ENCODE results near the gene RPF1.

DNA sequence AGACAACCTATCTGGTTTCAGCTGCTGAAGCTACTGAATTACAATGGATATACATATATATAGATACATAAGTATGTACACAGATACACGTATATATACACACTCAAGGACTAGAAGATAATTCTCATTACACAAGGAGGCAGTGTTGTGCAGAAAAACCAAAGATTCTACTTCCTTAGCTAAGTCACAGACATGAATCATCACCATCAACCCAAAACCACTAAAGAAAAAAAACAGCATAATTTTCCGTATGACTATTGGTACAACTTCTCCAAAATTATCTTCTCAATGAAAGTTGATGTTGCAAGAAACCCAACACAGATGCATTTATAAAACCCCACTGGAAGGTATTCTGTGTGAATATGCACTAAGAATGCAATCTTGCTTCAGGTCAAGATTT is 36.8 kb upstream of the RPF1 start:
- TF ChIP-seq, protein P1, sequence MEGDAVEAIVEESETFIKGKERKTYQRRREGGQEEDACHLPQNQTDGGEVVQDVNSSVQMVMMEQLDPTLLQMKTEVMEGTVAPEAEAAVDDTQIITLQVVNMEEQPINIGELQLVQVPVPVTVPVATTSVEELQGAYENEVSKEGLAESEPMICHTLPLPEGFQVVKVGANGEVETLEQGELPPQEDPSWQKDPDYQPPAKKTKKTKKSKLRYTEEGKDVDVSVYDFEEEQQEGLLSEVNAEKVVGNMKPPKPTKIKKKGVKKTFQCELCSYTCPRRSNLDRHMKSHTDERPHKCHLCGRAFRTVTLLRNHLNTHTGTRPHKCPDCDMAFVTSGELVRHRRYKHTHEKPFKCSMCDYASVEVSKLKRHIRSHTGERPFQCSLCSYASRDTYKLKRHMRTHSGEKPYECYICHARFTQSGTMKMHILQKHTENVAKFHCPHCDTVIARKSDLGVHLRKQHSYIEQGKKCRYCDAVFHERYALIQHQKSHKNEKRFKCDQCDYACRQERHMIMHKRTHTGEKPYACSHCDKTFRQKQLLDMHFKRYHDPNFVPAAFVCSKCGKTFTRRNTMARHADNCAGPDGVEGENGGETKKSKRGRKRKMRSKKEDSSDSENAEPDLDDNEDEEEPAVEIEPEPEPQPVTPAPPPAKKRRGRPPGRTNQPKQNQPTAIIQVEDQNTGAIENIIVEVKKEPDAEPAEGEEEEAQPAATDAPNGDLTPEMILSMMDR (IDR thresholded peaks at IDR 0.05 in 2 of 3, conservative IDR thresholded peaks at IDR 0.05 in 1 of 3; ENCODE audit: control insufficient read depth in 2 of 3, extremely low read depth in 1 of 3, insufficient read depth in 1 of 3, low read depth in 3 of 3, low read length in 3 of 3), result peak; percentile 38 to 78 (median 43); a peak in 4 of 6 replicates
- TF ChIP-seq GABPA (IDR thresholded peaks at IDR 0.05; ENCODE audit: low read depth) (no peak), JUND (IDR thresholded peaks at IDR 0.05; ENCODE audit: low read depth, low read length) (no peak), BACH1 (IDR thresholded peaks at IDR 0.05; ENCODE audit: borderline replicate concordance) (no peak), STAT1 (conservative IDR thresholded peaks at IDR 0.05) (no peak)
- TF ChIP-seq, protein P2, sequence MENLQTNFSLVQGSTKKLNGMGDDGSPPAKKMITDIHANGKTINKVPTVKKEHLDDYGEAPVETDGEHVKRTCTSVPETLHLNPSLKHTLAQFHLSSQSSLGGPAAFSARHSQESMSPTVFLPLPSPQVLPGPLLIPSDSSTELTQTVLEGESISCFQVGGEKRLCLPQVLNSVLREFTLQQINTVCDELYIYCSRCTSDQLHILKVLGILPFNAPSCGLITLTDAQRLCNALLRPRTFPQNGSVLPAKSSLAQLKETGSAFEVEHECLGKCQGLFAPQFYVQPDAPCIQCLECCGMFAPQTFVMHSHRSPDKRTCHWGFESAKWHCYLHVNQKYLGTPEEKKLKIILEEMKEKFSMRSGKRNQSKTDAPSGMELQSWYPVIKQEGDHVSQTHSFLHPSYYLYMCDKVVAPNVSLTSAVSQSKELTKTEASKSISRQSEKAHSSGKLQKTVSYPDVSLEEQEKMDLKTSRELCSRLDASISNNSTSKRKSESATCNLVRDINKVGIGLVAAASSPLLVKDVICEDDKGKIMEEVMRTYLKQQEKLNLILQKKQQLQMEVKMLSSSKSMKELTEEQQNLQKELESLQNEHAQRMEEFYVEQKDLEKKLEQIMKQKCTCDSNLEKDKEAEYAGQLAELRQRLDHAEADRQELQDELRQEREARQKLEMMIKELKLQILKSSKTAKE (IDR thresholded peaks at IDR 0.05; ENCODE audit: low read depth, poor library complexity, severe bottlenecking), result peak; percentile 60
- TF ChIP-seq, protein P3, sequence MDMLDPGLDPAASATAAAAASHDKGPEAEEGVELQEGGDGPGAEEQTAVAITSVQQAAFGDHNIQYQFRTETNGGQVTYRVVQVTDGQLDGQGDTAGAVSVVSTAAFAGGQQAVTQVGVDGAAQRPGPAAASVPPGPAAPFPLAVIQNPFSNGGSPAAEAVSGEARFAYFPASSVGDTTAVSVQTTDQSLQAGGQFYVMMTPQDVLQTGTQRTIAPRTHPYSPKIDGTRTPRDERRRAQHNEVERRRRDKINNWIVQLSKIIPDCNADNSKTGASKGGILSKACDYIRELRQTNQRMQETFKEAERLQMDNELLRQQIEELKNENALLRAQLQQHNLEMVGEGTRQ (IDR thresholded peaks at IDR 0.05; ENCODE audit: borderline replicate concordance, low read depth, low read length), result no peak

All from GM12878 (cell line).